Measurements from ENCODE around the gene C1QTNF6.

DNA sequence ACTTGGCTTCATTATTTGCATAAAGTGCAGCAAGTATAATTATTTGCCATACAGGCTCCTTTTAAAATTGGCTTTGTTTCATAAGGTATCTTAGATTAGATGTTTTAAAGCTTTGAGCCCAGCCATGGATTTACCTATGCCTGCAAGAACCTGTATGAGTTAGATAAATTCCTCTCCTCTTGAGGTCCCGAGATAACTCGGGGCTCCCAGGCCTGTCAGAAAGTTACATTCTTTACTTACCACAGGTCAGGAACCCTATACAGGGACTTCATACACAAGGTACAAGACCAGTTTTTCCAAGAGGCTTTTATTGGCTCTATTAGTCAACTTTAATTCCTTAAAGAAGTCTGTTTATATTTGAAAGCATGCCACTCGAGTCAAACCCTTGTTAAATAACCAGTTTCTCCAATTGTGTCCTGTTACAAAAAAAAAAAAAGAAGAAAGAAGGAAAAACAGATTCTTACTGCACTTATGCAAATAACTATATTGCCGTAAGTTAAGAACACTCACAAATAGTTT, 2.3 kb upstream of the C1QTNF6 start:
- TF ChIP-seq, protein P1, sequence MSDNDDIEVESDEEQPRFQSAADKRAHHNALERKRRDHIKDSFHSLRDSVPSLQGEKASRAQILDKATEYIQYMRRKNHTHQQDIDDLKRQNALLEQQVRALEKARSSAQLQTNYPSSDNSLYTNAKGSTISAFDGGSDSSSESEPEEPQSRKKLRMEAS (IDR thresholded peaks at IDR 0.05) = no peak
- TF ChIP-seq RAD21 (conservative IDR thresholded peaks at IDR 0.05 in 1 of 2, IDR thresholded peaks at IDR 0.05 in 1 of 2) (no peak), HDAC2 (IDR thresholded peaks at IDR 0.05) (no peak)
- TF ChIP-seq, protein P2, sequence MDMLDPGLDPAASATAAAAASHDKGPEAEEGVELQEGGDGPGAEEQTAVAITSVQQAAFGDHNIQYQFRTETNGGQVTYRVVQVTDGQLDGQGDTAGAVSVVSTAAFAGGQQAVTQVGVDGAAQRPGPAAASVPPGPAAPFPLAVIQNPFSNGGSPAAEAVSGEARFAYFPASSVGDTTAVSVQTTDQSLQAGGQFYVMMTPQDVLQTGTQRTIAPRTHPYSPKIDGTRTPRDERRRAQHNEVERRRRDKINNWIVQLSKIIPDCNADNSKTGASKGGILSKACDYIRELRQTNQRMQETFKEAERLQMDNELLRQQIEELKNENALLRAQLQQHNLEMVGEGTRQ (IDR thresholded peaks at IDR 0.05) = no peak

Data from A549 (cell line).